CD4-positive, alpha-beta T cell treated with Interleukin-12 subunit alpha and Interleukin-12 subunit beta, for 1 hour (primary cell): ENCODE measurements around the gene RPS18.

ENCODE experiments used
- DNase-seq: peaks from one replicate; pipeline ENCODE4 v3.0.0-alpha.2; 2020

RPS18 gene

GRCh38 chr6:33292996-33293682 lies 21.3 kb downstream of the RPS18 start:
- no peak for DNase-seq

DNA sequence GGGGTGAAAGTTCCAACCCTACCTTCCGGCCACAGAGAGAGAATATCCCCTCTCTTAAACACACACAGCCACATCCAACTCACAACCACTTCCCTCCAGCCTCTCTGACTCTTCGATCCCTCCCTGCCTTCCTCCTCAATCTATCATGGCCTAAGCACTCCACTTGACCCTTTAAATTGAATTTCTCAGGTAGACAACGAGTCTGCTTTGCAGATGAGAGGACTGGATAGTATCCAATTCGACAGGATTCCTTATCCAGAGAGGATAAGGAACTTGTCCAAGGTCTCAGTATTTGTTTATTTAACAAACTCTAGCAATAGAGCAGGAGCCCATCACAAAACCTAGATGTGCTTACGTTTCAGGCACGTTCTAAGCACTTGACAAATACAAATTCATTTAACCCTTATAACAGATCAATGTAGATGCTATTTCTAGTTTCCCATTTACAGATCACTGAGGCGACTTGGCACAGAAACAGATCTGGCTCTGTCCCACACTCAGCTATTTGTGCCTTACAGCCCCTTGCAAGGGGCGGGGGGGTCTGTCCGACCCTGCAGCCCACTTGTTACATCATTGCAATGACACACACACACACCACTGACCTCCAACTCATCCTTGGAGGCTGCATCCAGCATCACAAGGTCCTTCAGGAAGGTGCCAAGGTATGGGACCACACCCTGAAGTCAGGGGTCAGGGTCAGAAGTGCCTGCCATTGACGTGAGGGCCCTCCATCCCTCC lies 22.4 kb downstream of the RPS18 start:
- no peak for DNase-seq

GRCh38 chr6:33295621-33296369 lies 23.9 kb downstream of the RPS18 start:
- no peak for DNase-seq

GRCh38 chr6:33296797-33297405 lies 25.0 kb downstream of the RPS18 start:
- DNase-seq = no peak

GRCh38 chr6:33297406-33297955 lies 25.6 kb downstream of the RPS18 start:
- DNase-seq = no peak

GRCh38 chr6:33297956-33298772 lies 26.3 kb downstream of the RPS18 start:
- peak; percentile 87 for DNase-seq

GRCh38 chr6:33298773-33299236 lies 26.9 kb downstream of the RPS18 start, which contains the start of gene RGL2:
Gene RGL2 (minus strand): TSS chr6:33298942. CDS start chr6:33298610, 332 bp downstream.
- peak; percentile 75 for DNase-seq

- peak; percentile 96 for DNase-seq
Measured at GRCh38 chr6:33299237-33299944, 27.5 kb downstream of the RPS18 start.

DNA sequence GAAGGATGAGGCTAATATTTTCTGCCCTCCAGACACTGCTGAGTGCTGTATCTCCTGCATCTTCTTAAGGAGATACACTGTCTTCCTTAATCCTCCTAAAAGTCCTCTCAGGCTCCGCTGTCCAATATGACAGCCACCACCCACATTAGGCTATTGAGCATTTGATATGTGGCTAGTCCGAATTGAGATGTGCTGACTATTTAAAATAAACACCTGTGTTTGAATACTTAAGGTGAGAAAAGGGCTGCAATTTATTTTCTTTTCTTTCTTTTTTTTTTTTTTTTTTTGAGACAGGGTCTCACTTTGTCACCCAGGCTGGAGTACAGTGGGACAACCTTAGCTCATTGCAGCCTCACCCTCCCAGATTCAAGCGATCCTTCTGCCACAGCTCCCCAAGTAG lies 30.0 kb downstream of the RPS18 start:
- no peak for DNase-seq

DNA sequence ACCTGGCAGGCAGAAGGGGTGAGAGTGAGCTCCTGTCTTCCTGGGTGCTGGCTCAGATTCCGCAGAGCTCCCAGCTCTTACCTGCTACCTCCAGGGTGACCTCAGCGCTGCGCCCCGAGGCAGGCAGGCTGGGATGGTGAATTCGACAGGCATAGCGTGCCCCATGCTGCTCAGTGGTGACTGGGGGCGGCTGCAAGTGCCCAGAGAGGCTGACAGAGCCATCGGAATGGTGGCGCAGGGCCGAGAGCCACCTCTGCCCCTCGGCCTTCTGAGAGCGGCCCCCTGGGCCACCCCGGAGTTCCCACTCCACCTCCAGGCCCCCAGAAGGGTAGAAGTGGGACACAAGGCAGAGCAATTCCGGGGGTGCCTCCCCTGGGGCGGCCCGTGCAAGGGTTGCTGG lies 32.3 kb downstream of the RPS18 start:
- DNase-seq = no peak

GRCh38 chr6:33305052-33305451 lies 33.2 kb downstream of the RPS18 start:
- DNase-seq = no peak

- no peak for DNase-seq
Measured at GRCh38 chr6:33306356-33306755, 34.5 kb downstream of the RPS18 start.

DNA sequence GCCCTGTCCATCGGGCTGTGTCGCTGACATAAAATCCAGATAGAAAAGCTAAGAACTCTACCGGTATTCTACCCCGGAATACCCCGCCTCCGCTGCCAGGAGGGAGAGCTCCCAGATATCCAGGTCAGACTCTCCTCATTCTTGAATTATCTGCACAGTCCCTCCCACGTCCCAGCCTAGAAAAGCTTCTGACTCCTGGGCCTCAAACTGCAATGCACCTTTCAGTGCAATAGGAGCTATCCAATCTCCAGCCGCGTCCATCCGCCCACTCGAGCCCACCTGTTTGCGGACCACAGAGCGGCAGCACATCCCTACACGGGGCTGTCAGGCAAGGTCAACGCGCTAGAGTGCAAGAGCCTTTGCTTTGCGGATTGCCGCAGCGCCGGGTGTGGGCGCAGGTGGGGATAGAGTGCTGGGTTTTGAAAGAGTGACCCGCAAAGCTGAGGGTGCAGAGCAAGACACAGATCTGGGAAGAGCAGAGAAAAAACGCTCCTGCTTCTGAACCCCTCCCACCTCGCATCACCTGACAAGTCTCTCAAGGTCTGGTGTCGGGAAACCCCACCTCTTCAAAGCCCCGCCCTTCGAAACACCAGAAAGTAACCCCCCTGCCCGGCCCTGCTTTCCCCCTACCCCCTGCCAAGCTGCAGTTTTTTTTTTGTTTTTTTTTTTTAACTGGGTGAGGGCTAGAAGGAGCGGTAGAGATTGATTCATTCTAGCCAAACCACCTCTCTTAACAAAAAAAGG lies 40.7 kb downstream of the RPS18 start:
- peak; percentile 94 for DNase-seq

DNA sequence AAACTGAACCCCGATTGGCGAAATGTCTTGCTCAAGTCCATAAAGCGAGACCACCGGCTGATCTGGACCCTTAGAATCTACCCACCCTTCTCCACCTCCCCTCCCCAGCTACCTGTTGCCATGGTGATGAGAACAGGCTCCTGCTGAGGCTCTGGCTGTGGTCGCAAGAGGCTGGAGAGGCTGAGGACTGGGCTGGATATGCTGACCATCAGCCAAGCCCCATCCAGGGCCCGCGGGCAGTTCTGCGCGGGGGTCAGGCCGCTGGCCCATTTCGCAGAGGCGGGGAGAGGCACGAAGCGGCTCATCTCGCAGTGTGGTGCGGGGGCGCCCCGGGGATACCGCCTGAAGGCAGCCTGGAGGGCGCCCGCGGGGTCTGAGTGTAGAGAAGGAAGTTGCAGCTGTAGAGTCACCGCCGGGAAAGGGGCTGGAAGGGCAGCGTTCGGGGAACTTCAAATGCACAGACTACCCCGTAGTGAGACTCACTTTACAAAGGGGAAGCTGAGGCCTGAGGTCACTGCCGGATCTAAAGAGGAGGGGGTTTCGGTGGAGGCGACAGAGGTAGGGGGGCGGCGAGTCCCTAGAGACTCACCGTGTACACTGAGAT lies 41.3 kb downstream of the RPS18 start:
- DNase-seq = peak; percentile 43

DNA sequence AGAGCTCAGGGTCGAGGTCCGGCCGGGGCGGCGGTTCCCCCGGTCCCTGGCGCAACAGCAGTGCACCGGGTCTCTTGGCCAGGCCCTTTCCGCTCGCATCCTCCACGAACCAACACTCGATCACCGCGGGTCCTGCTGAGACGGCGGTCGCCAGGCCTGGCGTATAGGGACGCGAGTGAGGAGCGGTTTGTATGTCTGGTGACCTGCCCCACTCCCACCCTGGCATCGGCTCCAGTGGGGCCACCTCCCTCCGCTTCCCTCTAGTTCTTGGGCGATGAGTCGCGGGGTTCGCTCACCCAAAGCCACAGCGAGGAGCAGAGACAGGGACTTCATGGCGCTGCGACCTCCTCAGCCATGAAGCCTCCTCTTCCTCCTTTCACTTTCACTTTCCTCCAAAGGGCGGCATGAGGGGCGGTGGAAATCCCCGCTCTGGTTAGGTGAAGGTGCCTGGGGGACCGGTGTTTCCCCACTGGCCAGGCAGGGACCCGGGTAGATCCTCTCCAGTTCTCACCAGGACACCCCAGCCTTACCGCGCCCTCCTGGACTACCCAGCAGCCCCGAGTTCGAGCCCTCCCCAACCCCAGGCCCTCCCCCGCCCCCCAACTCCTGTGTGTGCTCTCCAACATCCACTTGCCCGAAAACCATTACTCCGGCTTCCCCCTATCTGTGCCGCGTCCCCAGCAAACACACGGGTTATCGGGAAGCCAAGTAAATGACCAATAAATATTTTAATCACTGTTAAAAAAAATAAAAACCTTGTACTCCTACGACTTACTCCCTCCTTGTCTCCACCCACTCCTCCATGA lies 42.0 kb downstream of the RPS18 start, which contains the start of gene TAPBP:
TAPBP (minus strand) TSS at position 370 of the 806 bp plus-strand sequence; CDS start at position 333, 37 bp downstream.
- DNase-seq = peak; percentile 94

- peak; percentile 92 for DNase-seq
Measured at GRCh38 chr6:33314515-33314942, 42.7 kb downstream of the RPS18 start.

GRCh38 chr6:33314943-33315792 lies 43.3 kb downstream of the RPS18 start:
- DNase-seq = peak; percentile 33
